DND-41 (cell line): Measurements from ENCODE around the gene GAST.

Source experiments
- ATAC-seq: fragments of 200-7000 bp; cut with Tn5 transposase; 3 replicates; pipeline ENCODE4 v1.9.1; 2021; ENCODE audit warnings: low read depth; ENCODE audit not compliant: insufficient read depth
- DNase-seq: peaks from one replicate; pipeline ENCODE4 v3.0.0-alpha.2; 2020
- H2AFZ ChIP-seq: 2 replicates; pipeline ENCODE4 v1.6.0; 2012; ENCODE audit warnings: low read depth, low read length
- H3K27ac ChIP-seq: 2 replicates; pipeline ENCODE4 v1.5.1; 2012; ENCODE audit warnings: low read length, inconsistent platforms
- H3K27me3 ChIP-seq: fragments of 200-600 bp; sonication (generic); 2 replicates; pipeline ENCODE4 v1.6.0; 2012; ENCODE audit warnings: low read length, mild to moderate bottlenecking, inconsistent platforms; ENCODE audit not compliant: insufficient read depth, poor library complexity
- H3K36me3 ChIP-seq: 2 replicates; pipeline ENCODE4 v1.5.1; 2012; ENCODE audit warnings: low read length, inconsistent platforms; ENCODE audit not compliant: insufficient read depth
- H3K4me1 ChIP-seq: 2 replicates; pipeline ENCODE4 v1.5.1; 2012; ENCODE audit warnings: mild to moderate bottlenecking, low read length; ENCODE audit not compliant: insufficient read depth
- H3K4me2 ChIP-seq: 2 replicates; pipeline ENCODE4 v1.6.0; 2012; ENCODE audit warnings: mild to moderate bottlenecking, moderate library complexity, low read length, inconsistent platforms; ENCODE audit not compliant: insufficient read depth
- H3K4me3 ChIP-seq, 2 experiments: fragments of 200-600 bp in 1 of 2; shearing (Covaris generic) in 1 of 2; 2 replicates each; pipeline ENCODE4 v1.5.1; 2012 to 2016; ENCODE audit warnings: inconsistent platforms in 2 of 2, low read length in 2 of 2, mild to moderate bottlenecking in 2 of 2, low read depth in 1 of 2, moderate library complexity in 1 of 2
- H3K79me2 ChIP-seq: 2 replicates; pipeline ENCODE4 v1.6.0; 2012; ENCODE audit warnings: low read length, inconsistent platforms; ENCODE audit not compliant: insufficient read depth
- H3K9ac ChIP-seq: 2 replicates; pipeline ENCODE4 v1.6.0; 2012; ENCODE audit warnings: low read depth, mild to moderate bottlenecking, inconsistent platforms, low read length, moderate library complexity
- H3K9me3 ChIP-seq: 2 replicates; pipeline ENCODE4 v1.5.1; 2012; ENCODE audit warnings: low read length, moderate library complexity, mild to moderate bottlenecking, inconsistent platforms; ENCODE audit not compliant: insufficient read depth, severe bottlenecking
- H4K20me1 ChIP-seq: 2 replicates; pipeline ENCODE4 v1.6.0; 2012; ENCODE audit warnings: low read length; ENCODE audit not compliant: insufficient read depth
- CTCF ChIP-seq: IDR thresholded peaks from 2 replicates; pipeline ENCODE4 v1.5.1; 2012; ENCODE audit warnings: borderline replicate concordance, low read length, moderate library complexity, mild to moderate bottlenecking; ENCODE audit not compliant: poor library complexity, severe bottlenecking; ENCODE audit errors: extremely low read depth
- EZH2 ChIP-seq: IDR thresholded peaks from 3 replicates; pipeline ENCODE4 v1.6.1; 2012; ENCODE audit warnings: borderline replicate concordance, low read depth, mild to moderate bottlenecking, moderate library complexity, low read length, inconsistent platforms; ENCODE audit not compliant: severe bottlenecking

Gene GAST

GRCh38 chr17:41687828-41688640, 24.1 kb upstream of the GAST start:
- Histone ChIP-seq H3K9me3 (no peaks in the 10 kb centered on the region), H3K4me1 (peaks cover 27% of the 10 kb centered on the region), H3K4me3 (peak overlapping the region; percentile 31 to 69), H3K79me2 (peaks cover 26% of the 10 kb centered on the region), H3K36me3 (peaks cover 38% of the 10 kb centered on the region), H4K20me1 (peaks cover 40% of the 10 kb centered on the region), H3K27ac (peak overlapping the region; percentile 84), H3K9ac (peak overlapping the region; percentile 61), H3K27me3 (no peaks in the 10 kb centered on the region), H3K4me2 (peak overlapping the region; percentile 65), H2AFZ (peak overlapping the region; percentile 85)
- peak; percentile 67 for TF ChIP-seq CTCF
- no peak for TF ChIP-seq EZH2
- DNase-seq = peak; percentile 66
- peak; percentile 10 for ATAC-seq

- ATAC-seq (peak; percentile 79), DNase-seq (peak; percentile 99)
- TF ChIP-seq EZH2 (no peak), CTCF (no peak)
- Histone ChIP-seq H3K4me3 (peak within 1 kb of the TSS; percentile 77 to 90), H3K27ac (peak within 1 kb of the TSS; percentile 97), H3K4me1 (peaks cover 27% of the 10 kb centered on the region), H3K4me2 (peak within 1 kb of the TSS; percentile 74), H4K20me1 (peaks cover 40% of the 10 kb centered on the region), H3K9me3 (no peaks in the 10 kb centered on the region), H3K27me3 (no peaks in the 10 kb centered on the region), H2AFZ (peak within 1 kb of the TSS; percentile 85), H3K79me2 (peaks cover 26% of the 10 kb centered on the region), H3K36me3 (peaks cover 44% of the 10 kb centered on the region), H3K9ac (peak within 1 kb of the TSS; percentile 98)
These were observed 23.3 kb upstream of the GAST start, which contains the start of gene EIF1 for GRCh38 chr17:41688641-41689496. Gene EIF1 (plus strand): TSS chr17:41688885. CDS start chr17:41689039, 154 bp downstream.

GRCh38 chr17:41689497-41690299, 22.4 kb upstream of the GAST start:
- peaks cover 27% of the 10 kb centered on the region for H3K4me1 ChIP-seq
- H2AFZ ChIP-seq = no peak overlapping the region
- H3K4me3 ChIP-seq = peak overlapping the region; percentile 77 to 90
- TF ChIP-seq EZH2 = no peak
- TF ChIP-seq CTCF = peak; percentile 74
- no peaks in the 10 kb centered on the region for H3K9me3 ChIP-seq
- peak overlapping the region; percentile 74 for H3K4me2 ChIP-seq
- H3K9ac ChIP-seq = peak overlapping the region; percentile 98
- H3K27ac ChIP-seq = peak overlapping the region; percentile 97
- peaks cover 40% of the 10 kb centered on the region for H4K20me1 ChIP-seq
- ATAC-seq = no peak
- H3K36me3 ChIP-seq = peaks cover 47% of the 10 kb centered on the region
- peak; percentile 64 for DNase-seq
- no peaks in the 10 kb centered on the region for H3K27me3 ChIP-seq
- H3K79me2 ChIP-seq = peaks cover 26% of the 10 kb centered on the region
